CD8-positive, alpha-beta memory T cell (primary cell): ENCODE results near the gene SETDB1. TPM values are rescaled to one million over a fixed set of nuclear protein-coding genes. Genes with fewer than 3 reads are reported as not detected.
A peak's percentile ranks its signal among the peaks of the same experiment; 100 is the strongest.

Experiments used
- CTCF ChIA-PET: fragments of 350-600 bp; sonication (Branson Sonifier 250); formaldehyde crosslinking; loops from one replicate; lab custom pipeline; 2021; ENCODE audit warnings: antibody characterized with exemption; lab: Charles Lee
- POLR2A ChIA-PET: fragments of 350-600 bp; sonication (Branson Sonifier 250); formaldehyde crosslinking; loops from one replicate; lab custom pipeline; 2021; ENCODE audit warnings: antibody characterized with exemption; lab: Charles Lee
- DNase-seq, 5 donors: peaks; one replicate each; pipeline versions ENCODE4 v3.0.0 to v3.0.0-alpha.2; 2020 to 2022; ENCODE audit warnings: mixed read lengths in 1 of 5
- H3K27ac ChIP-seq: one replicate; pipeline ENCODE4 v1.7.0; 2013; ENCODE audit warnings: low read depth, mild to moderate bottlenecking, low read length, moderate library complexity
- H3K27me3 ChIP-seq: 2 replicates; pipeline ENCODE4 v1.7.0; 2013; ENCODE audit warnings: low read length, mild to moderate bottlenecking; ENCODE audit not compliant: insufficient read depth, poor library complexity, severe bottlenecking
- H3K36me3 ChIP-seq: 2 replicates; pipeline ENCODE4 v1.7.0; 2013; ENCODE audit warnings: mild to moderate bottlenecking, low read length, moderate library complexity; ENCODE audit not compliant: insufficient read depth
- H3K4me1 ChIP-seq: 2 replicates; pipeline ENCODE4 v1.7.0; 2013; ENCODE audit warnings: mild to moderate bottlenecking, low read length, moderate library complexity; ENCODE audit not compliant: insufficient read depth
- H3K4me3 ChIP-seq: 2 replicates; pipeline ENCODE4 v1.7.0; 2013; ENCODE audit warnings: mild to moderate bottlenecking, low read length
- H3K9me3 ChIP-seq: 2 replicates; pipeline ENCODE4 v1.7.0; 2013; ENCODE audit warnings: mild to moderate bottlenecking, low read length
- H3K27ac Mint-ChIP-seq, 8 donors: one replicate each; pipeline ENCODE4 v1.8.0; 2020 to 2021; ENCODE audit warnings: mixed read lengths in 8 of 8, mild to moderate bottlenecking in 6 of 8, inconsistent platforms in 3 of 8, moderate library complexity in 3 of 8
- H3K27me3 Mint-ChIP-seq, 2 donors: one replicate each; pipeline ENCODE4 v1.8.0; 2020 to 2021; ENCODE audit warnings: mixed read lengths in 2 of 2, mild to moderate bottlenecking in 1 of 2, moderate library complexity in 1 of 2
- H3K36me3 Mint-ChIP-seq, 3 donors: one replicate each; pipeline ENCODE4 v1.8.0; 2020 to 2021; ENCODE audit warnings: mixed read lengths in 3 of 3, inconsistent platforms in 1 of 3, mild to moderate bottlenecking in 1 of 3
- H3K4me1 Mint-ChIP-seq, 3 donors: one replicate each; pipeline ENCODE4 v1.8.0; 2020 to 2021; ENCODE audit warnings: mixed read lengths in 3 of 3, inconsistent platforms in 1 of 3, mild to moderate bottlenecking in 1 of 3
- H3K4me3 Mint-ChIP-seq, 7 donors: one replicate each; pipeline ENCODE4 v1.8.0; 2020 to 2021; ENCODE audit warnings: mixed read lengths in 7 of 7, mild to moderate bottlenecking in 6 of 7, moderate library complexity in 4 of 7, inconsistent platforms in 2 of 7
- H3K9me3 Mint-ChIP-seq, 5 donors: one replicate each; pipeline ENCODE4 v1.8.0; 2020 to 2022; ENCODE audit warnings: mixed read lengths in 5 of 5, mild to moderate bottlenecking in 3 of 5, moderate library complexity in 2 of 5, inconsistent platforms in 1 of 5
- polyA plus RNA-seq: library from polyadenylated mRNA; unstranded; fragments of 300-500 nt; fragmentation: Illumina TruSeq; gene quantifications from one replicate; pipeline ENCODE4 v1.2.3, GENCODE V29; 2021
- total RNA-seq, 2 experiments: library from RNA; stranded (reverse); gene quantifications; one replicate each; pipeline ENCODE4 v1.2.3, GENCODE V29; 2021

Gene SETDB1
- total and polyA plus RNA-seq, 3 experiments from 2014 or later = 15.5 to 47.5 (median 45.4) TPM

- ChIA-PET CTCF (interaction anchor here (1.0 to 5.7 kb wide), 2 partner anchors 9 to 76 kb away, joined by 3 to 19 read pairs; partner anchors contain the start of gene ANXA9), POLR2A (no interaction called here)
- DNase-seq = peak in 1 of 5 donors; percentile 50
- no peaks in the 10 kb centered on the region for H3K9me3 Mint-ChIP-seq
- peaks cover 50 to 62% (median 57%) of the 10 kb centered on the region in 3 donors for H3K4me1 Mint-ChIP-seq
- peak overlapping the region; percentile 86 to 98 (median 92) for H3K27ac Mint-ChIP-seq
- H3K27ac ChIP-seq = peak overlapping the region; percentile 79
- H3K4me3 Mint-ChIP-seq = peak overlapping the region; percentile 7 to 93 (median 88)
- H3K27me3 Mint-ChIP-seq = no peaks in the 10 kb centered on the region
- H3K4me3 ChIP-seq = no peak overlapping the region
- H3K27me3 ChIP-seq = no peaks in the 10 kb centered on the region
- peaks cover 45% of the 10 kb centered on the region for H3K4me1 ChIP-seq
- H3K36me3 Mint-ChIP-seq = peaks cover 0 to 30% (median 0%) of the 10 kb centered on the region in 3 donors
- H3K36me3 ChIP-seq = peaks cover 18% of the 10 kb centered on the region
- H3K9me3 ChIP-seq = no peaks in the 10 kb centered on the region
These were observed 45.6 kb downstream of the SETDB1 start for GRCh38 chr1:150971583-150972416.

- DNase-seq = no peak
- Histone ChIP-seq H3K27me3 (no peaks in the 10 kb centered on the region), H3K36me3 (peaks cover 11% of the 10 kb centered on the region), H3K4me1 (peaks cover 52% of the 10 kb centered on the region), H3K9me3 (no peaks in the 10 kb centered on the region), H3K27ac (peak overlapping the region; percentile 79), H3K4me3 (peak overlapping the region; percentile 88)
- H3K36me3 Mint-ChIP-seq = peaks cover 0 to 23% (median 0%) of the 10 kb centered on the region in 3 donors
- no peaks in the 10 kb centered on the region for H3K9me3 Mint-ChIP-seq
- H3K4me3 Mint-ChIP-seq = peak overlapping the region; percentile 85 to 93 (median 88)
- H3K27ac Mint-ChIP-seq = peak overlapping the region; percentile 87 to 98 (median 94)
- H3K4me1 Mint-ChIP-seq = peaks cover 57 to 69% (median 64%) of the 10 kb centered on the region in 3 donors
- POLR2A ChIA-PET = no interaction called here
- CTCF ChIA-PET = interaction anchor here (1.8 kb wide), 1 partner anchor 23 kb away, joined by 5 read pairs; no protein-coding TSS in a partner anchor
- H3K27me3 Mint-ChIP-seq = no peaks in the 10 kb centered on the region
These were observed 46.3 kb downstream of the SETDB1 start for GRCh38 chr1:150972417-150972940.

- Mint-ChIP-seq H3K36me3 (peaks cover 0 to 15% (median 0%) of the 10 kb centered on the region in 3 donors), H3K27me3 (no peaks in the 10 kb centered on the region), H3K9me3 (no peaks in the 10 kb centered on the region), H3K4me1 (peaks cover 59 to 72% (median 67%) of the 10 kb centered on the region in 3 donors), H3K27ac (peak overlapping the region; percentile 87 to 98 (median 94)), H3K4me3 (peak overlapping the region; percentile 85 to 93 (median 88))
- Histone ChIP-seq H3K4me3 (peak overlapping the region; percentile 88), H3K36me3 (peaks cover 6% of the 10 kb centered on the region), H3K4me1 (peaks cover 56% of the 10 kb centered on the region), H3K9me3 (no peaks in the 10 kb centered on the region), H3K27ac (peak overlapping the region; percentile 79), H3K27me3 (no peaks in the 10 kb centered on the region)
- POLR2A ChIA-PET = interaction anchor here (0.6 to 2.3 kb wide), 4 partner anchors 46 to 748 kb away, joined by 3 to 10 read pairs (median 4); partner anchors contain the start of genes ENSA and RIIAD1
- CTCF ChIA-PET = interaction anchor here (0.7 to 1.8 kb wide), 3 partner anchors 9 to 52 kb away, joined by 3 to 5 read pairs (median 3); no protein-coding TSS in a partner anchor
- peak in 3 of 5 donors; percentile 8 to 51 (median 12) for DNase-seq
These were observed 47.2 kb downstream of the SETDB1 start for GRCh38 chr1:150973258-150973835.

GRCh38 chr1:150973836-150974579 is 47.8 kb downstream of the SETDB1 start:
- H3K4me3 Mint-ChIP-seq = peak overlapping the region; percentile 87 to 93 (median 90)
- peaks cover 0 to 8% (median 0%) of the 10 kb centered on the region in 3 donors for H3K36me3 Mint-ChIP-seq
- CTCF ChIA-PET = interaction anchor here (0.7 to 1.8 kb wide), 3 partner anchors 10 to 51 kb away, joined by 3 to 5 read pairs (median 3); no protein-coding TSS in a partner anchor
- Histone ChIP-seq H3K27me3 (no peaks in the 10 kb centered on the region), H3K9me3 (no peaks in the 10 kb centered on the region), H3K4me3 (peak overlapping the region; percentile 88), H3K27ac (peak overlapping the region; percentile 79), H3K36me3 (no peaks in the 10 kb centered on the region), H3K4me1 (peaks cover 60% of the 10 kb centered on the region)
- peak; percentile 28 to 62 (median 34) for DNase-seq
- POLR2A ChIA-PET = interaction anchor here (0.6 to 2.3 kb wide), 4 partner anchors 47 to 747 kb away, joined by 3 to 10 read pairs (median 4); partner anchors contain the start of genes ENSA and RIIAD1
- H3K9me3 Mint-ChIP-seq = no peaks in the 10 kb centered on the region
- H3K27me3 Mint-ChIP-seq = no peaks in the 10 kb centered on the region
- peaks cover 62 to 71% (median 67%) of the 10 kb centered on the region in 3 donors for H3K4me1 Mint-ChIP-seq
- H3K27ac Mint-ChIP-seq = peak overlapping the region; percentile 87 to 98 (median 94)

GRCh38 chr1:150974580-150975478 is 48.7 kb downstream of the SETDB1 start, which contains the start of gene CERS2:
Gene CERS2, minus strand, starts transcription at chr1:150974835. Its CDS starts 5,745 bp downstream, at chr1:150969090.
- Mint-ChIP-seq H3K36me3 (peaks cover 0 to 3% (median 0%) of the 10 kb centered on the region in 3 donors), H3K27ac (peak within 1 kb of the TSS; percentile 87 to 98 (median 94)), H3K4me1 (peaks cover 63 to 76% (median 74%) of the 10 kb centered on the region in 3 donors), H3K9me3 (no peaks in the 10 kb centered on the region), H3K27me3 (no peaks in the 10 kb centered on the region), H3K4me3 (peak within 1 kb of the TSS; percentile 87 to 93 (median 90))
- Histone ChIP-seq H3K4me3 (peak within 1 kb of the TSS; percentile 88), H3K27me3 (no peaks in the 10 kb centered on the region), H3K27ac (peak within 1 kb of the TSS; percentile 79), H3K4me1 (peaks cover 68% of the 10 kb centered on the region), H3K36me3 (no peaks in the 10 kb centered on the region), H3K9me3 (no peaks in the 10 kb centered on the region)
- peak; percentile 68 to 85 (median 73) for DNase-seq
- POLR2A ChIA-PET = interaction anchor here (0.7 to 2.3 kb wide), 3 partner anchors 95 to 1339 kb away, joined by 3 to 10 read pairs (median 3); partner anchors contain the start of gene ENSA
- CTCF ChIA-PET = interaction anchor here (1.8 to 9.3 kb wide), 2 partner anchors 21 kb away, joined by 5 to 46 read pairs; no protein-coding TSS in a partner anchor

- Mint-ChIP-seq H3K4me3 (peak overlapping the region; percentile 51 to 90 (median 78)), H3K9me3 (no peaks in the 10 kb centered on the region), H3K36me3 (peaks cover 0 to 3% (median 0%) of the 10 kb centered on the region in 3 donors), H3K4me1 (peaks cover 53 to 61% (median 60%) of the 10 kb centered on the region in 3 donors), H3K27ac (peak overlapping the region; percentile 47 to 92 (median 80)), H3K27me3 (no peaks in the 10 kb centered on the region)
- ChIA-PET POLR2A (interaction anchor here (0.6 to 1.1 kb wide), 2 partner anchors 26 to 737 kb away, joined by 3 read pairs; no protein-coding TSS in a partner anchor), CTCF (interaction anchor here (1.0 to 9.3 kb wide), 2 partner anchors 19 to 30 kb away, joined by 5 to 46 read pairs; partner anchors contain the start of gene MINDY1)
- H3K4me1 ChIP-seq = peaks cover 56% of the 10 kb centered on the region
- H3K9me3 ChIP-seq = no peaks in the 10 kb centered on the region
- H3K27me3 ChIP-seq = no peaks in the 10 kb centered on the region
- H3K4me3 ChIP-seq = peak overlapping the region; percentile 23
- H3K36me3 ChIP-seq = no peaks in the 10 kb centered on the region
- H3K27ac ChIP-seq = peak overlapping the region; percentile 72
- DNase-seq = no peak
These were observed 50.2 kb downstream of the SETDB1 start for GRCh38 chr1:150976401-150976821.
